Activated T-helper 1 cell treated with anti-CD3 and anti-CD28 coated beads, Interleukin-12 subunit alpha, Interleukin-12 subunit beta, Interleukin-2, Interleukin-4 antibody, amounts not matched to agents 30 ng/mL and 10 ng/mL and 1 ng/mL, durations not matched to agents 14 hours and 24 hours and 36 hours (primary cell): ENCODE data around the gene PIK3R6. TPM values are rescaled to one million over a fixed set of nuclear protein-coding genes. Genes with fewer than 3 reads are reported as not detected.

Source experiments
- DNase-seq: peaks from one replicate; pipeline ENCODE4 v3.0.0; 2021; ENCODE audit warnings: low spot score
- H3K27ac Mint-ChIP-seq: one replicate; pipeline ENCODE4 v1.8.0; 2021; ENCODE audit warnings: mild to moderate bottlenecking, mixed read lengths
- H3K27me3 Mint-ChIP-seq: one replicate; pipeline ENCODE4 v1.8.0; 2022; ENCODE audit warnings: mild to moderate bottlenecking, moderate library complexity, mixed read lengths; ENCODE audit not compliant: insufficient read depth
- H3K36me3 Mint-ChIP-seq: one replicate; pipeline ENCODE4 v1.8.0; 2021; ENCODE audit warnings: low read depth, mixed read lengths
- H3K4me1 Mint-ChIP-seq: one replicate; pipeline ENCODE4 v1.8.0; 2021; ENCODE audit warnings: low read depth, mixed read lengths
- H3K4me3 Mint-ChIP-seq: one replicate; pipeline ENCODE4 v1.8.0; 2021; ENCODE audit warnings: mild to moderate bottlenecking, moderate library complexity, mixed read lengths
- H3K9me3 Mint-ChIP-seq: one replicate; pipeline ENCODE4 v1.8.0; 2021; ENCODE audit warnings: mixed read lengths
- intact Hi-C: fragments of 100-400 bp; cut with micrococcal nuclease; formaldehyde crosslinking; loops from one replicate; pipeline ENCODE4 v1.15.1; 2024
- total RNA-seq: library from RNA; stranded (reverse); gene quantifications from 2 replicates; pipeline ENCODE4 v1.2.3, GENCODE V29; 2022

The PIK3R6 gene
- total RNA-seq, 1 donor from 2014 or later = 2.0 TPM

GRCh38 chr17:8875957-8876356 is 8.5 kb upstream of the PIK3R6 start:
- Mint-ChIP-seq H3K4me1 (no peaks in the 10 kb centered on the region), H3K36me3 (peaks cover 23% of the 10 kb centered on the region), H3K4me3 (no peak overlapping the region), H3K9me3 (no peaks in the 10 kb centered on the region), H3K27me3 (no peaks in the 10 kb centered on the region), H3K27ac (no peak overlapping the region)
- no peak for DNase-seq
- intact Hi-C loops = no loop called here

DNA sequence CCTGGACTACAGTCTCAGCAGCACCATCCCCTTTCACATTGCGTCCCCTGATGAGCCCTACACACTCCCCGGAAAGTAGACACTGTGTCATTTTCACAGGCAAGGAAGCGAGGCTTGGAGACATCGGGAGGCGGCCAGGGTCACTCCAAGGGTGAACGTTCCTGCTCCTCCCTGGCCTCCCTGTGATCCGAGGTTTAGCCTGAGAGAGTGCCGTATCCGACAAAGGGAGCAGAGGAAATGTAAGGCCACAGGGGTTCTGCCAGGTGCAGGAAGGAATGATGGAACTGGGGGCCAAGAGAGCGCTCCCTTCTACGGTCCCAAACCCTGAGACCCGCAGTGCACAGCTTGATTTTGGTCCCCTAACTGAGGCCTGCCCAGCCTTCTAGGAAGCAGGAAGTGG is 8.0 kb upstream of the PIK3R6 start:
- no peak overlapping the region for H3K27ac Mint-ChIP-seq
- H3K27me3 Mint-ChIP-seq = no peaks in the 10 kb centered on the region

DNA sequence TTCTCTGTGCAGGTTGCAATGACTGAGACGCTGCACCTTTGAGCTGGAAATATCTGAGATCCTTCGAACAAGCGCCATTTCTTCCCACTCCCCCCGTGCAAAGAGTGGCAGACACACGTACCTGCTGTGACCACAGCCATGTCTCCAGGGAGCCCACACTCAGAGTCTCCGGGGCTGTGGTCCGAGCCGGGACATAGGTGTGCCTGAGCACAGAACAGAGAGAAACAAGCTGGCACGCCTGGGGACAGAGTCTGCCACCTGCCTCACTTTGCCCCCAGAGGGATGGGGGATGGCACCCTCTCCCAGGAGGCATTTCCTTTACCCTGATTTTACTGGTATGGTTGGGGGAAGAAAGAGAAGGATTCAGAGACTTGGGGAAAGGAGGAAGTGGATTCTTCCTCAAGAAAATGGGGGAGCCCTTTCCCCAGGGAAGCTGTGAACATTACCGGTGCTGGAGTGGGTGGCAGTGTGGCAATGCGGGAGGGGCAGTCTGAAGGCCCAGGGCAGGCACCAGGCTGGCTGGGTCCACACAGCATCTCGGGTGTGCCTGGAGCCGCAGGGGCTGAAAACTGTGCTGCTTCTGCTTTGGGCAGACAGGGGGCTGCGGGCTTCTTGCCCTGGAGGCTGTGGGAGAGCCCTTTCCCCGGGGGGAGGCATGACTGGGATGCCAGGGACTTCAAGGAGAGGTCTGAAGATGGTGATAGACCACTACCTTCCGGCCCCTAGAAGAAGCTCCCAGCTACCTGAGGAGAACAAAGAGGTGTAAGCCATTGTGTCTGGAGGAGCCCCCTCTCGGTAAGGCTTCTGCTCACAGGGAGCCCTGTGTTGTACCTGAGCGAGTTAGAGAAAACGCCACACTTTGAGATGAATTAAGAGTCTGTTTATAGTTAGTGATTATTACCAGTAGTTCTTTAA is 6.6 kb upstream of the PIK3R6 start:
- H3K36me3 Mint-ChIP-seq = peaks cover 13% of the 10 kb centered on the region
- no peak overlapping the region for H3K27ac Mint-ChIP-seq
- no peaks in the 10 kb centered on the region for H3K27me3 Mint-ChIP-seq
- intact Hi-C loops = no loop called here
- DNase-seq = no peak
- no peak overlapping the region for H3K4me3 Mint-ChIP-seq
- H3K9me3 Mint-ChIP-seq = no peaks in the 10 kb centered on the region
- peaks cover 3% of the 10 kb centered on the region for H3K4me1 Mint-ChIP-seq

More for the DNA sequence above, 8.0 kb upstream of the PIK3R6 start:
- no peak overlapping the region for H3K4me3 Mint-ChIP-seq
- intact Hi-C loops = no loop called here
- no peaks in the 10 kb centered on the region for H3K4me1 Mint-ChIP-seq
- peaks cover 20% of the 10 kb centered on the region for H3K36me3 Mint-ChIP-seq
- DNase-seq = no peak
- H3K9me3 Mint-ChIP-seq = no peaks in the 10 kb centered on the region

DNA sequence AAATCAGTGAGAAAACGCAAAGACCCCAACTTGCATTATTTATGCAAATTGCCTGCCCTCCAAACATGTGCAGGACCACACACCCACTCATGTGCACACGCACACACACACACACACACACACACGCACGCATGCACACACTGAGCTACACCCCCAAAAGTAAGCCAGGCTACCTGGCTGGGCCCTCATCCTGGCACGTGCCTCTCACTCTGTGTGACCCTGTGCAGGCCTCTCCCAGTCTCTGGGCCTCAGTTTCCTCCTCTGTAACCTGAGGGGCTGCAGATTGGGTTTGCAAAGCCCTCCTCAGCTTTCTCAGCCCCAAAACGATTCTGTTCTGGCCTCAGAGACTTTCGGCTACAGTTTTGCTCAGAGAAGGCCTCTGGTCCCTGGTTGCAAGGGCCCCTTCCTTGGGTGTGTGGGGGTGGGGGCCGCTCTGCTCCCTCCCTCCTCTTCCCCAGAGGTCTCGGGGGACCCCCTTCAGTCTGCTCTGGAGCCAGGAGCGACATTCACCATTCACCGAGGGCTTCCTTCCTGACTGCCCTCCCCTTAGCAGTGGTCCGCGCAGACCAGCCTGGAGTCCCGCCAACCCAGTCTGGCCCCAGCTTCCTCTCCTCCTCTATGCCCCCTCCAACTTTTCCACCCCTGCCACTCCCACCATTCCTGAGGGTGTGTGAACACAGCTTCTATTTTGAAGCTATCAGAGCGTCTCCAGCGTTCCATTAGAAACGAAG is 5.4 kb upstream of the PIK3R6 start:
- no peaks in the 10 kb centered on the region for H3K9me3 Mint-ChIP-seq

GRCh38 chr17:8872036-8872704 is 4.7 kb upstream of the PIK3R6 start:
- H3K4me1 Mint-ChIP-seq = peaks cover 22% of the 10 kb centered on the region
- DNase-seq = no peak
- no peaks in the 10 kb centered on the region for H3K27me3 Mint-ChIP-seq
- intact Hi-C loops = no loop called here
- no peak overlapping the region for H3K4me3 Mint-ChIP-seq
- no peak overlapping the region for H3K27ac Mint-ChIP-seq
- H3K36me3 Mint-ChIP-seq = no peaks in the 10 kb centered on the region
- H3K9me3 Mint-ChIP-seq = no peaks in the 10 kb centered on the region

More for the DNA sequence above, 5.4 kb upstream of the PIK3R6 start:
- peaks cover 15% of the 10 kb centered on the region for H3K4me1 Mint-ChIP-seq
- intact Hi-C loops = no loop called here
- no peak overlapping the region for H3K4me3 Mint-ChIP-seq
- no peaks in the 10 kb centered on the region for H3K27me3 Mint-ChIP-seq
- DNase-seq = no peak
- peaks cover 4% of the 10 kb centered on the region for H3K36me3 Mint-ChIP-seq
- no peak overlapping the region for H3K27ac Mint-ChIP-seq

DNA sequence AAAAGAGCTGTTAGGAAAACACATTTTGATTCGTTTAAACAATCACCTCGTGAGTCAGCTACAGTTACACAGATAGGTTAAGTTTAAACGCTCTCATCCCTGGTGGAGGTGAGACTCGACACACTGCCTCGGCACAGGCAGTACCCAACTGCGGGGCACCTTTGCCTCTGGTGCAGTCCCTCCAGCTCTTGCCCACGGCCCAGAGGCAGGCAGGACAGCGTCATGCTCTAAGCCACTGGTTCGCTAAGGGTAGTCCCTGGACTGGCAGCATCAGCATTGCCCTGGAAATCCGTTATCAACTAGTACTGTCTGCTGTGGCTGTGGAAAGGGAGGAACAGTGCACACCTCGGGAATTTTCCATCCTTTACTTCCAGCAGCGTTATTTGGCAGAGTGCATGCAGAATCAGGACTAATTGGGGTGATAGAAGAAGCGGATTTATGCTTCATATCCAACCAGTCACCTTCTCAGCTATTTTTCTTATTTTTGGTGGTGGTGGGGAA is 3.7 kb upstream of the PIK3R6 start:
- H3K9me3 Mint-ChIP-seq = no peaks in the 10 kb centered on the region
- H3K27me3 Mint-ChIP-seq = no peaks in the 10 kb centered on the region
- DNase-seq = no peak
- peaks cover 3% of the 10 kb centered on the region for H3K36me3 Mint-ChIP-seq
- H3K4me1 Mint-ChIP-seq = peaks cover 30% of the 10 kb centered on the region
- intact Hi-C loops = no loop called here
- H3K4me3 Mint-ChIP-seq = no peak overlapping the region
- no peak overlapping the region for H3K27ac Mint-ChIP-seq

DNA sequence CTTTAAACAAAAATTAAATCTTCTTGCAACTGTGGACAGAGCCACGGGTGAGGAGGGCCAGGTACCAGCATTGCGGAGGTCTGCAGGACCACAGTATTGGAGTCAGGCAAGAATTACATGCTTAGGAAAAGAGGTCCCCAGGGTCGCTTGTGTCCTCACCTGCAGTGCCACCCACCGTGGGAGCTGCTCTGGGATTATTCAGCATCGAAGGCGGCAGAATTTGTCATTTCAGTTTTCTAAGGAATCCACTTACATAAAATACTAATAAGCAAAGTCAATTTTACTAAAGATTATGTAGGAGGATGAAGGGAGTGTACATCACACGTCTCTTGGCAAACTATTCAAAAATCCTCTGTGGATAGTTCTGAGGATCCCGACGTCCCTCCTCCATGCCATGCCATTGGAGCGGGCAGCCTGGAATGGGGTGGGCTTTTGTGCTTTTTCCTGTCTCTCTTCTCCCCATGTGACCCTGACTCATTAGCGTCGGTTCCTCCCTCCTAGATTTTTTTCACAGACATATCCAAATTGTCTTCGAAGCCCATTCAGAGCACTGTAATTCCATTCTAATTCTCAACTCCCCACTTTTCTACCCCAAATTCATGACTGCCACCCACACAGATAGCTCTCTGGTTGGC is 3.0 kb upstream of the PIK3R6 start:
- no peaks in the 10 kb centered on the region for H3K9me3 Mint-ChIP-seq
- DNase-seq = no peak
- intact Hi-C loops = no loop called here
- H3K27me3 Mint-ChIP-seq = no peaks in the 10 kb centered on the region
- H3K4me3 Mint-ChIP-seq = no peak overlapping the region
- peaks cover 30% of the 10 kb centered on the region for H3K4me1 Mint-ChIP-seq
- no peak overlapping the region for H3K27ac Mint-ChIP-seq
- peaks cover 3% of the 10 kb centered on the region for H3K36me3 Mint-ChIP-seq

- peaks cover 35% of the 10 kb centered on the region for H3K4me1 Mint-ChIP-seq
- no peak overlapping the region for H3K27ac Mint-ChIP-seq
- no peaks in the 10 kb centered on the region for H3K9me3 Mint-ChIP-seq
- intact Hi-C loops = no loop called here
- DNase-seq = no peak
- peaks cover 3% of the 10 kb centered on the region for H3K36me3 Mint-ChIP-seq
- no peaks in the 10 kb centered on the region for H3K27me3 Mint-ChIP-seq
- H3K4me3 Mint-ChIP-seq = no peak overlapping the region
Measured at GRCh38 chr17:8869114-8869815, 1.8 kb upstream of the PIK3R6 start.

DNA sequence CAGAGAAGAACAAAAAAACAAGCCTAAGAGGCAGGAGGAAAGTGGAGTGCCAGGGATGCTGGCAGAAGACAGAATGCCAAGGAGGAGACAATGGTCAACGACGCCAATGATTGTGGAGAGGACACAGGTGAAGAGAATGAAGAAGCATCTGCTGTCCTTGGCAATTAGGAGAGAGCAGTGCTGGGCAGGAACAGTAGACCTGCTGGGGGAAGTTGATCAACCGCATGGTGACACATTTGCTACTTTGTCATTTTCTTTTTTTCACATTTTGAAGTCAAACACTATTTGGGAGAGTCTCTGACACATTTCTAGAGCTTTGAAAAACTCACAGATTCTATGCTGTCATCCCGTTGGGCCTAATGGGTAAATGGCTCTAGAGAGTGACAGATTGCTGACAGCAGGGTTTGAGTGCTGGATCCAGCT is 1.1 kb upstream of the PIK3R6 start:
- no peak for DNase-seq
- H3K4me3 Mint-ChIP-seq = peak overlapping the region; percentile 83
- H3K9me3 Mint-ChIP-seq = no peaks in the 10 kb centered on the region
- H3K36me3 Mint-ChIP-seq = peaks cover 3% of the 10 kb centered on the region
- peaks cover 35% of the 10 kb centered on the region for H3K4me1 Mint-ChIP-seq
- intact Hi-C loops = loop anchor here (1.0 kb wide), 1 partner anchor 10 kb away; no protein-coding TSS in a partner anchor
- no peaks in the 10 kb centered on the region for H3K27me3 Mint-ChIP-seq
- peak overlapping the region; percentile 18 for H3K27ac Mint-ChIP-seq

GRCh38 chr17:8868092-8868491 is 618 bp upstream of the PIK3R6 start:
- intact Hi-C loops = loop anchor here (1.0 kb wide), 1 partner anchor 10 kb away; no protein-coding TSS in a partner anchor
- peak overlapping the region; percentile 74 for H3K27ac Mint-ChIP-seq
- no peaks in the 10 kb centered on the region for H3K27me3 Mint-ChIP-seq
- no peaks in the 10 kb centered on the region for H3K9me3 Mint-ChIP-seq
- H3K36me3 Mint-ChIP-seq = peaks cover 3% of the 10 kb centered on the region
- H3K4me1 Mint-ChIP-seq = peaks cover 35% of the 10 kb centered on the region
- DNase-seq = no peak
- peak overlapping the region; percentile 83 for H3K4me3 Mint-ChIP-seq

GRCh38 chr17:8865811-8866210 is 1.7 kb downstream of the PIK3R6 start:
- peaks cover 3% of the 10 kb centered on the region for H3K36me3 Mint-ChIP-seq
- intact Hi-C loops = no loop called here
- no peak overlapping the region for H3K27ac Mint-ChIP-seq
- H3K4me1 Mint-ChIP-seq = peaks cover 55% of the 10 kb centered on the region
- no peak overlapping the region for H3K4me3 Mint-ChIP-seq
- no peaks in the 10 kb centered on the region for H3K9me3 Mint-ChIP-seq
- H3K27me3 Mint-ChIP-seq = no peaks in the 10 kb centered on the region
- no peak for DNase-seq

DNA sequence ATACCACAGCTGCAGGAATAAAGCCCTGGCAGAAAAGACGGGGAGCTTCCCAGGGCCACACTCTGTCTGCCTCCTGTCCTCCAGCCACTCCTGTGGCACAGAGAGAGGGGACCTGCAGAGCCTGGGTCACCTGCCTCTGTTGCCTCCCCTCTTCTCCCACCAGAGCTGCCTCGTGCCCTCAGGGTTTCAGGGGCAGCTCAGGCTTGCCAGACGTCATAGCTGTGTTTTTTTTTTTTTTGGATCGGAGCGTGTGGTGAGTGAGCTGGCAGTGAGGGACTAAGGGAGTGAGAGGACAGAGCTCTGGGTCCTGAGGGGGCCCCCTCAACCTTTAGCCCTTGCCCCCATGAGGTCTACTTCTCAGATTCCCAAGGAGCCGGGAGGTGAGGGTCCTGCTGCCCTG is 2.1 kb downstream of the PIK3R6 start:
- intact Hi-C loops = no loop called here
- DNase-seq = no peak
- Mint-ChIP-seq H3K4me3 (no peak overlapping the region), H3K27me3 (no peaks in the 10 kb centered on the region), H3K36me3 (peaks cover 3% of the 10 kb centered on the region), H3K9me3 (no peaks in the 10 kb centered on the region), H3K27ac (no peak overlapping the region), H3K4me1 (peaks cover 60% of the 10 kb centered on the region)
